ENCODE results near the gene CHST11. TPM values are rescaled to one million over a fixed set of nuclear protein-coding genes. Genes with fewer than 3 reads are reported as not detected.

Gene CHST11
- total and polyA plus RNA-seq, 7 donors: 0.60 to 22.8 (median 10.0) TPM

GRCh38 chr12:104486363-104486750, 29.6 kb downstream of the CHST11 start:
- Histone ChIP-seq H3K27me3 (no peaks in the 10 kb centered on the region), H3K36me3 (no peaks in the 10 kb centered on the region), H3K4me3 (no peak overlapping the region), H3K9me3 (no peaks in the 10 kb centered on the region), H3K27ac (peak overlapping the region in 1 of 4 donors; percentile 13), H3K4me1 (peaks cover 0 to 24% (median 15%) of the 10 kb centered on the region in 4 donors)
- WGBS, 2 donors: 79 to 80% methylated on average over 7 of the region's 7 CpGs
- intact Hi-C loops (cut with DNase I): no loop called here
- TF ChIP-seq CTCF (IDR thresholded peaks at IDR 0.05) (no peak), EP300 (IDR thresholded peaks at IDR 0.05) (no peak), POLR2A (IDR thresholded peaks at IDR 0.05) (no peak), POLR2AphosphoS5 (IDR thresholded peaks at IDR 0.05) (no peak)
- DNase-seq: no peak

- 46 to 65% methylated on average over 9 of the region's 9 CpGs for WGBS, 2 donors
- H3K27me3 ChIP-seq: no peaks in the 10 kb centered on the region
- peak overlapping the region in 1 of 4 donors; percentile 13 for H3K27ac ChIP-seq
- H3K36me3 ChIP-seq: no peaks in the 10 kb centered on the region
- H3K9me3 ChIP-seq: no peaks in the 10 kb centered on the region
- DNase-seq: no peak
- TF ChIP-seq CTCF (IDR thresholded peaks at IDR 0.05): no peak
- TF ChIP-seq POLR2AphosphoS5 (IDR thresholded peaks at IDR 0.05): no peak
- TF ChIP-seq EP300 (IDR thresholded peaks at IDR 0.05): no peak
- TF ChIP-seq POLR2A (IDR thresholded peaks at IDR 0.05): no peak
- intact Hi-C loops (cut with DNase I): no loop called here
- no peak overlapping the region for H3K4me3 ChIP-seq
- H3K4me1 ChIP-seq: peaks cover 0 to 24% (median 15%) of the 10 kb centered on the region in 4 donors
Observed at GRCh38 chr12:104486943-104487819, 30.4 kb downstream of the CHST11 start.

- H3K9me3 ChIP-seq: no peaks in the 10 kb centered on the region
- H3K27ac ChIP-seq: no peak overlapping the region
- DNase-seq: no peak
- H3K4me1 ChIP-seq: peaks cover 0 to 24% (median 15%) of the 10 kb centered on the region in 4 donors
- WGBS, 2 donors: 93 to 94% methylated on average over 13 of the region's 13 CpGs
- intact Hi-C loops (cut with DNase I): no loop called here
- H3K4me3 ChIP-seq: no peak overlapping the region
- no peak for TF ChIP-seq POLR2AphosphoS5 (IDR thresholded peaks at IDR 0.05)
- no peak for TF ChIP-seq EP300 (IDR thresholded peaks at IDR 0.05)
- TF ChIP-seq CTCF (IDR thresholded peaks at IDR 0.05): no peak
- H3K36me3 ChIP-seq: no peaks in the 10 kb centered on the region
- no peaks in the 10 kb centered on the region for H3K27me3 ChIP-seq
Observed at GRCh38 chr12:104488374-104488773, 31.6 kb downstream of the CHST11 start.

GRCh38 chr12:104490186-104490585, 33.4 kb downstream of the CHST11 start:
- TF ChIP-seq EP300 (IDR thresholded peaks at IDR 0.05): no peak
- no peak for TF ChIP-seq CTCF (IDR thresholded peaks at IDR 0.05)
- no peak for TF ChIP-seq POLR2AphosphoS5 (IDR thresholded peaks at IDR 0.05)
- Histone ChIP-seq H3K27me3 (no peaks in the 10 kb centered on the region), H3K9me3 (no peaks in the 10 kb centered on the region), H3K4me3 (no peak overlapping the region), H3K36me3 (no peaks in the 10 kb centered on the region), H3K4me1 (peaks cover 0 to 24% (median 15%) of the 10 kb centered on the region in 4 donors), H3K27ac (no peak overlapping the region)
- WGBS, 2 donors: 76 to 92% methylated on average over 4 of the region's 4 CpGs
- intact Hi-C loops (cut with DNase I): no loop called here
- DNase-seq: no peak

Measured in sigmoid colon (tissue), 7 donors.